K562 (cell line): ENCODE results near the gene CABP7. TPM values are rescaled to one million over a fixed set of nuclear protein-coding genes. Genes with fewer than 3 reads are reported as not detected.
A peak's percentile ranks its signal among the peaks of the same experiment; 100 is the strongest.

Experiments used
- ATAC-seq: fragments of 200-7000 bp; cut with Tn5 transposase; 3 replicates; pipeline ENCODE4 v1.9.1; 2020; ENCODE audit warnings: moderate library complexity
- BruUV-seq: library from RNA; stranded (reverse); fragments of 400-500 nt; replicated peaks from 2 replicates; lab custom pipeline; 2021; lab: Mats Ljungman, UMichigan
- CTCF ChIA-PET: fragments of 300-600 bp; formaldehyde crosslinking; extraction: SDS; loops from one replicate; lab custom pipeline; 2021; ENCODE audit warnings: low intra/inter-chr PET ratio; lab: Yijun Ruan, JAX
- POLR2A ChIA-PET: fragments of 300-600, 350-650 bp; sonication (Branson Sonifier 250); formaldehyde crosslinking; extraction: SDS; loops from one replicate; lab custom pipeline; 2021; ENCODE audit warnings: antibody characterized with exemption, inconsistent platforms; lab: Yijun Ruan, JAX
- DNase-seq, 4 experiments: peaks; one replicate each; pipeline versions ENCODE4 v3.0.0 to v3.0.0-alpha.2; 2011 to 2018; ENCODE audit warnings: low spot score in 3 of 4, mixed read lengths in 3 of 4; ENCODE audit errors: extremely low read depth in 1 of 4
- FAIRE-seq: peaks from 2 replicates; lab custom pipeline; 2011; peaks lifted over from hg19 to GRCh38; lab: Jason Lieb, UNC
- H2AFZ ChIP-seq: 2 replicates; pipeline ENCODE4 v1.6.0; 2011; ENCODE audit warnings: low read depth, low read length, control low read depth, inconsistent platforms
- H3K27ac ChIP-seq: fragments of 200-600 bp; 3 replicates; pipeline ENCODE4 v1.8.0; 2011; ENCODE audit warnings: low read depth, mild to moderate bottlenecking, control low read depth, inconsistent platforms, low read length, moderate library complexity, mixed read lengths; ENCODE audit errors: extremely low read depth
- H3K27me3 ChIP-seq, 2 experiments: fragments of 300-600 bp in 1 of 2; 2 replicates in 1 of 2; 3 replicates in 1 of 2; pipeline versions ENCODE4 v1.6.0 to v1.8.0; 2011; ENCODE audit warnings: inconsistent platforms in 2 of 2, low read length in 2 of 2, mild to moderate bottlenecking in 1 of 2, mixed read lengths in 1 of 2, moderate library complexity in 1 of 2; ENCODE audit not compliant: control insufficient read depth in 2 of 2, insufficient read depth in 2 of 2
- H3K36me3 ChIP-seq: fragments of 300-600 bp; 3 replicates; pipeline ENCODE4 v1.8.0; 2011; ENCODE audit warnings: mild to moderate bottlenecking, low read length, inconsistent platforms; ENCODE audit not compliant: control insufficient read depth, insufficient read depth
- H3K4me1 ChIP-seq, 2 experiments: fragments of 200-600 bp in 1 of 2; replicated peaks in 1 of 2; 2 replicates in 1 of 2; 3 replicates in 1 of 2; pipeline versions ENCODE4 v1.5.1 to v1.8.0; 2011; ENCODE audit warnings: inconsistent platforms in 2 of 2, low read length in 2 of 2, mild to moderate bottlenecking in 1 of 2, mixed read lengths in 1 of 2, moderate library complexity in 1 of 2; ENCODE audit not compliant: control insufficient read depth in 2 of 2, insufficient read depth in 2 of 2
- H3K4me2 ChIP-seq: 2 replicates; pipeline ENCODE4 v1.6.1; 2011; ENCODE audit warnings: low read length, control low read depth, inconsistent platforms, mixed read lengths; ENCODE audit not compliant: insufficient read depth
- H3K4me3 ChIP-seq: fragments of 200-600 bp; sonication (generic), shearing (Covaris generic); 2 replicates; pipeline ENCODE4 v1.5.1; 2016; ENCODE audit warnings: control low read depth, inconsistent platforms
- H3K79me2 ChIP-seq: fragments of 200-600 bp; 3 replicates; pipeline ENCODE4 v1.8.0; 2011; ENCODE audit warnings: low read length, inconsistent platforms; ENCODE audit not compliant: control insufficient read depth, insufficient read depth
- H3K9ac ChIP-seq, 2 experiments: 2 replicates each; pipeline versions ENCODE4 v1.6.0 to v1.6.1; 2011; ENCODE audit warnings: low read depth in 2 of 2, low read length in 2 of 2, control low read depth in 1 of 2, inconsistent platforms in 1 of 2, mild to moderate bottlenecking in 1 of 2, mixed read lengths in 1 of 2; ENCODE audit not compliant: insufficient read depth in 1 of 2
- H3K9me1 ChIP-seq: one replicate; pipeline ENCODE4 v1.6.0; 2011; ENCODE audit warnings: inconsistent platforms, mild to moderate bottlenecking, low read length, moderate library complexity; ENCODE audit not compliant: control insufficient read depth, insufficient read depth
- H3K9me3 ChIP-seq: replicated peaks from 2 replicates; pipeline ENCODE4 v1.5.1; 2011; ENCODE audit warnings: low read depth, low read length, inconsistent platforms; ENCODE audit not compliant: control insufficient read depth, insufficient read depth
- H4K20me1 ChIP-seq: replicated peaks from 2 replicates; pipeline ENCODE4 v1.6.1; 2011; ENCODE audit warnings: low read length, inconsistent platforms, mixed read lengths; ENCODE audit not compliant: control insufficient read depth, insufficient read depth
- ATF7 ChIP-seq: fragments of 450-650 bp; IDR thresholded peaks from 2 replicates; pipeline ENCODE4 v1.7.1; 2014; ENCODE audit warnings: mild to moderate bottlenecking, moderate library complexity
- HMG20A ChIP-seq: fragments of 450-650 bp; formaldehyde crosslinking; conservative IDR thresholded peaks from 2 replicates; pipeline ENCODE4 v1.4.0; 2020; ENCODE audit warnings: mild to moderate bottlenecking, mixed read lengths
- KAT2B ChIP-seq: IDR thresholded peaks from one replicate; pipeline ENCODE4 v1.6.1; 2012; ENCODE audit warnings: low read depth, mild to moderate bottlenecking, control low read depth, inconsistent platforms, low read length, moderate library complexity
- STAG1 ChIP-seq: sonication (generic); formaldehyde crosslinking; IDR thresholded peaks from 2 replicates; pipeline ENCODE4 v1.5.0; 2020; ENCODE audit warnings: missing genetic modification reagents, borderline replicate concordance
- ZNF445 ChIP-seq: fragments of 250-450 bp; sonication (Bioruptor Pico); IDR thresholded peaks from 2 replicates; pipeline ENCODE4 v1.4.0; 2020; ENCODE audit warnings: low read depth, mild to moderate bottlenecking, moderate library complexity
- ZNF583 ChIP-seq: fragments of 250-450 bp; sonication (Bioruptor Pico); IDR thresholded peaks from 2 replicates; pipeline ENCODE4 v1.4.0; 2020
- WGBS: fragments of 100-300 bp; shearing (Covaris generic); methylation state at CpG from one replicate; pipeline ENCODE4 v1.1.6; 2016; ENCODE audit warnings: low coverage, mixed read lengths; ENCODE audit not compliant: insufficient coverage; ENCODE audit errors: missing lambda C conversion rate; 5-methylcytosine and 5-hydroxymethylcytosine counted together
- in situ Hi-C: fragments of 300-500 bp; cut with MboI; formaldehyde crosslinking; loops from 4 replicates; pipeline ENCODE4 v1.15.0; 2018; ENCODE audit warnings: inconsistent platforms, mixed read lengths
- intact Hi-C: fragments of 100-400 bp; cut with micrococcal nuclease; formaldehyde crosslinking; loops from 2 replicates; pipeline ENCODE4 v1.14.2; 2022
- polyA plus RNA-seq, 8 experiments: library from polyadenylated mRNA; depleted of rRNA in 4 of 8; stranded (reverse) in 5 of 8; unstranded in 3 of 8; fragments of >200 nt; fragmentation: Nextera tagmentation in 2 of 8; fragmentation: Illumina TruSeq in 1 of 8; extraction: Ambion mirVana in 2 of 8; extraction: Trizol in 1 of 8; gene quantifications; 2 replicates each; pipeline versions ENCODE4 v1.2.1 to v1.2.3, GENCODE V29; 2011 to 2014; ENCODE audit warnings: inconsistent platforms in 1 of 8, missing spikeins in 1 of 8
- total RNA-seq, 7 experiments: library from RNA; depleted of rRNA in 6 of 7; stranded (reverse); fragments of >200 nt in 6 of 7; fragmentation: Illumina TruSeq in 2 of 7; extraction: Trizol in 2 of 7; gene quantifications; 2 replicates each; pipeline versions ENCODE4 v1.2.1 to v1.2.3, GENCODE V29; 2011 to 2021; ENCODE audit warnings: low replicate concordance in 1 of 7
- TF ChIP-seq, protein P1 (sequence below): fragments of 450-650 bp; formaldehyde crosslinking; IDR thresholded peaks from 2 replicates; pipeline ENCODE4 v1.4.0; 2020; ENCODE audit warnings: mild to moderate bottlenecking, mixed read lengths
- TF ChIP-seq, protein P2 (sequence below): fragments of 450-650 bp; IDR thresholded peaks from 2 replicates; pipeline ENCODE4 v1.6.1; 2018; ENCODE audit not compliant: partially characterized antibody
- TF ChIP-seq, protein P3 (sequence below), 2 experiments: fragments of 450-650 bp; formaldehyde crosslinking in 1 of 2; IDR thresholded peaks; 2 replicates each; pipeline versions ENCODE4 v1.4.0 to v1.6.1; 2014 to 2020; ENCODE audit warnings: mild to moderate bottlenecking in 2 of 2, borderline replicate concordance in 1 of 2, low read depth in 1 of 2

The CABP7 gene
- total and polyA plus RNA-seq, 9 of the 15 experiments (the other 6 are each of a cell fraction or from before 2014, with no cell fraction given): not detected

DNA sequence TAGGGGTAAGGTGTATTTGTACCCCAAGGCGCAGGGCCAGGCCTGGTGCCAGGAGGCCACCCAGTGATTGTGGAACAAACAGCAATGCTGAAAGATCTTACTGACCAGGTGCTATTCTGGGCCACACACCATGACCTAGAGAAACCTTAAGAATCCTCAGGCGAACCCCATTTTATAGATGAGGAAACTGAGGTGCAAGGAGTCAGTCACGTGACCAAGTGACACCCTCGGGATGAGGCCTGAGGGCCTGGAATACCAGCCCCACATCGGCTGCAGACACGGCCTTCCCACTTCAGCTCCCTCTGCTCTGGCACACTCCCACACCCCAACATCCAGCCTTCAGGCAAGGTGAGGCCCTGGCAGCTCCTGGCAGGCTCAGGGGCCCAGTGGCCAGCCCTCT lies 13.1 kb downstream of the CABP7 start:
- no peaks in the 10 kb centered on the region for H3K36me3 ChIP-seq
- H3K9ac ChIP-seq: no peak overlapping the region
- no peaks in the 10 kb centered on the region for H4K20me1 ChIP-seq
- no peaks in the 10 kb centered on the region for H3K27me3 ChIP-seq
- H3K4me3 ChIP-seq: no peak overlapping the region
- no peak overlapping the region for H3K4me2 ChIP-seq
- in situ Hi-C loops: no loop called here
- BruUV-seq: no TSS peak
- H2AFZ ChIP-seq: no peak overlapping the region
- ChIA-PET POLR2A (interaction anchor here (0.6 kb wide), 1 partner anchor 13 kb away, joined by 4 read pairs; no protein-coding TSS in a partner anchor), CTCF (no interaction called here)
- intact Hi-C loops: no loop called here
- H3K9me3 ChIP-seq: no peaks in the 10 kb centered on the region
- no peak for FAIRE-seq
- peaks cover 5 to 30% of the 10 kb centered on the region in 2 experiments; a peak in 4 of 5 replicates for H3K4me1 ChIP-seq
- 48% methylated on average over 3 of the region's 6 CpGs for WGBS
- no peak for DNase-seq
- no peaks in the 10 kb centered on the region for H3K9me1 ChIP-seq
- ATAC-seq: no peak
- no peaks in the 10 kb centered on the region for H3K79me2 ChIP-seq
- H3K27ac ChIP-seq: no peak overlapping the region
- TF ChIP-seq KAT2B: no peak
- TF ChIP-seq, protein P1, sequence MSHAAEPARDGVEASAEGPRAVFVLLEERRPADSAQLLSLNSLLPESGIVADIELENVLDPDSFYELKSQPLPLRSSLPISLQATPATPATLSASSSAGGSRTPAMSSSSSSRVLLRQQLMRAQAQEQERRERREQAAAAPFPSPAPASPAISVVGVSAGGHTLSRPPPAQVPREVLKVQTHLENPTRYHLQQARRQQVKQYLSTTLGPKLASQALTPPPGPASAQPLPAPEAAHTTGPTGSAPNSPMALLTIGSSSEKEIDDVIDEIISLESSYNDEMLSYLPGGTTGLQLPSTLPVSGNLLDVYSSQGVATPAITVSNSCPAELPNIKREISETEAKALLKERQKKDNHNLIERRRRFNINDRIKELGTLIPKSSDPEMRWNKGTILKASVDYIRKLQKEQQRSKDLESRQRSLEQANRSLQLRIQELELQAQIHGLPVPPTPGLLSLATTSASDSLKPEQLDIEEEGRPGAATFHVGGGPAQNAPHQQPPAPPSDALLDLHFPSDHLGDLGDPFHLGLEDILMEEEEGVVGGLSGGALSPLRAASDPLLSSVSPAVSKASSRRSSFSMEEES: peak; percentile 27; the same call in 1 of the 2 replicates
- TF ChIP-seq HMG20A (CRISPR knock-in tag): no peak
- TF ChIP-seq ZNF445 (CRISPR knock-in tag): no peak
- TF ChIP-seq, protein P2, sequence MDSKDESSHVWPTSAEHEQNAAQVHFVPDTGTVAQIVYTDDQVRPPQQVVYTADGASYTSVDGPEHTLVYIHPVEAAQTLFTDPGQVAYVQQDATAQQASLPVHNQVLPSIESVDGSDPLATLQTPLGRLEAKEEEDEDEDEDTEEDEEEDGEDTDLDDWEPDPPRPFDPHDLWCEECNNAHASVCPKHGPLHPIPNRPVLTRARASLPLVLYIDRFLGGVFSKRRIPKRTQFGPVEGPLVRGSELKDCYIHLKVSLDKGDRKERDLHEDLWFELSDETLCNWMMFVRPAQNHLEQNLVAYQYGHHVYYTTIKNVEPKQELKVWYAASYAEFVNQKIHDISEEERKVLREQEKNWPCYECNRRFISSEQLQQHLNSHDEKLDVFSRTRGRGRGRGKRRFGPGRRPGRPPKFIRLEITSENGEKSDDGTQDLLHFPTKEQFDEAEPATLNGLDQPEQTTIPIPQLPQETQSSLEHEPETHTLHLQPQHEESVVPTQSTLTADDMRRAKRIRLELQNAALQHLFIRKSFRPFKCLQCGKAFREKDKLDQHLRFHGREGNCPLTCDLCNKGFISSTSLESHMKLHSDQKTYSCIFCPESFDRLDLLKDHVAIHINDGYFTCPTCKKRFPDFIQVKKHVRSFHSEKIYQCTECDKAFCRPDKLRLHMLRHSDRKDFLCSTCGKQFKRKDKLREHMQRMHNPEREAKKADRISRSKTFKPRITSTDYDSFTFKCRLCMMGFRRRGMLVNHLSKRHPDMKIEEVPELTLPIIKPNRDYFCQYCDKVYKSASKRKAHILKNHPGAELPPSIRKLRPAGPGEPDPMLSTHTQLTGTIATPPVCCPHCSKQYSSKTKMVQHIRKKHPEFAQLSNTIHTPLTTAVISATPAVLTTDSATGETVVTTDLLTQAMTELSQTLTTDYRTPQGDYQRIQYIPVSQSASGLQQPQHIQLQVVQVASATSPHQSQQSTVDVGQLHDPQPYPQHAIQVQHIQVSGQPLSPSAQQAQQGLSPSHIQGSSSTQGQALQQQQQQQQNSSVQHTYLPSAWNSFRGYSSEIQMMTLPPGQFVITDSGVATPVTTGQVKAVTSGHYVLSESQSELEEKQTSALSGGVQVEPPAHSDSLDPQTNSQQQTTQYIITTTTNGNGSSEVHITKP: no peak
- TF ChIP-seq STAG1: no peak
- TF ChIP-seq, protein P3, sequence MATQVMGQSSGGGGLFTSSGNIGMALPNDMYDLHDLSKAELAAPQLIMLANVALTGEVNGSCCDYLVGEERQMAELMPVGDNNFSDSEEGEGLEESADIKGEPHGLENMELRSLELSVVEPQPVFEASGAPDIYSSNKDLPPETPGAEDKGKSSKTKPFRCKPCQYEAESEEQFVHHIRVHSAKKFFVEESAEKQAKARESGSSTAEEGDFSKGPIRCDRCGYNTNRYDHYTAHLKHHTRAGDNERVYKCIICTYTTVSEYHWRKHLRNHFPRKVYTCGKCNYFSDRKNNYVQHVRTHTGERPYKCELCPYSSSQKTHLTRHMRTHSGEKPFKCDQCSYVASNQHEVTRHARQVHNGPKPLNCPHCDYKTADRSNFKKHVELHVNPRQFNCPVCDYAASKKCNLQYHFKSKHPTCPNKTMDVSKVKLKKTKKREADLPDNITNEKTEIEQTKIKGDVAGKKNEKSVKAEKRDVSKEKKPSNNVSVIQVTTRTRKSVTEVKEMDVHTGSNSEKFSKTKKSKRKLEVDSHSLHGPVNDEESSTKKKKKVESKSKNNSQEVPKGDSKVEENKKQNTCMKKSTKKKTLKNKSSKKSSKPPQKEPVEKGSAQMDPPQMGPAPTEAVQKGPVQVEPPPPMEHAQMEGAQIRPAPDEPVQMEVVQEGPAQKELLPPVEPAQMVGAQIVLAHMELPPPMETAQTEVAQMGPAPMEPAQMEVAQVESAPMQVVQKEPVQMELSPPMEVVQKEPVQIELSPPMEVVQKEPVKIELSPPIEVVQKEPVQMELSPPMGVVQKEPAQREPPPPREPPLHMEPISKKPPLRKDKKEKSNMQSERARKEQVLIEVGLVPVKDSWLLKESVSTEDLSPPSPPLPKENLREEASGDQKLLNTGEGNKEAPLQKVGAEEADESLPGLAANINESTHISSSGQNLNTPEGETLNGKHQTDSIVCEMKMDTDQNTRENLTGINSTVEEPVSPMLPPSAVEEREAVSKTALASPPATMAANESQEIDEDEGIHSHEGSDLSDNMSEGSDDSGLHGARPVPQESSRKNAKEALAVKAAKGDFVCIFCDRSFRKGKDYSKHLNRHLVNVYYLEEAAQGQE (IDR thresholded peaks at IDR 0.05; ENCODE audit: borderline replicate concordance): no peak
- TF ChIP-seq, protein P3 (CRISPR knock-in tag; IDR thresholded peaks at IDR 0.05; ENCODE audit: low read depth): no peak
- TF ChIP-seq ZNF583 (CRISPR knock-in tag): no peak
- no peak for TF ChIP-seq ATF7
